Measurements from ENCODE around the gene SRSF4. TPM values are rescaled to one million over a fixed set of nuclear protein-coding genes. Genes with fewer than 3 reads are reported as not detected.
"Not testable (repeated sequence)": the region's sequence is repeated elsewhere in the genome, so short reads cannot be mapped to it uniquely, and the experiment has no call there.

The SRSF4 gene
- polyA plus RNA-seq, 1 donor from 2014 or later = 59.7 TPM

- not testable (repeated sequence) for H3K4me3 ChIP-seq (ENCODE audit: low read length); H3K9me3 ChIP-seq (ENCODE audit: low read length); H4K20me1 ChIP-seq (ENCODE audit: insufficient read depth); H3K79me2 ChIP-seq (replicated peaks; ENCODE audit: insufficient read depth, low read length); H3K27me3 ChIP-seq (ENCODE audit: insufficient read depth, low read depth, low read length); H3K9ac ChIP-seq (ENCODE audit: low read length); H3K27ac ChIP-seq (ENCODE audit: low read length); H3K4me2 ChIP-seq (ENCODE audit: low read length); H3K9me2 ChIP-seq (ENCODE audit: insufficient read depth, low read length); H3F3A ChIP-seq (ENCODE audit: insufficient read depth, low read length, poor library complexity, severe bottlenecking); H2AFZ ChIP-seq (ENCODE audit: low read depth, low read length)
- peaks cover 13% of the 10 kb centered on the region for H3K36me3 ChIP-seq (ENCODE audit: insufficient read depth, low read length)
These were observed 31.4 kb downstream of the SRSF4 start for GRCh38 chr1:29150346-29150745.

- H4K20me1 ChIP-seq (ENCODE audit: insufficient read depth) = no peaks in the 10 kb centered on the region
- H3K27me3 ChIP-seq (ENCODE audit: insufficient read depth, low read depth, low read length) = no peaks in the 10 kb centered on the region
- no peaks in the 10 kb centered on the region for H3K9me3 ChIP-seq (ENCODE audit: low read length)
- H2AFZ ChIP-seq (ENCODE audit: low read depth, low read length) = no peak overlapping the region
- no peak overlapping the region for H3K27ac ChIP-seq (ENCODE audit: low read length)
- no peak overlapping the region for H3K4me3 ChIP-seq (ENCODE audit: low read length)
- no peaks in the 10 kb centered on the region for H3K9me2 ChIP-seq (ENCODE audit: insufficient read depth, low read length)
- H3K36me3 ChIP-seq (ENCODE audit: insufficient read depth, low read length) = peaks cover 10% of the 10 kb centered on the region
- H3K79me2 ChIP-seq (replicated peaks; ENCODE audit: insufficient read depth, low read length) = no peaks in the 10 kb centered on the region
- H3K9ac ChIP-seq (ENCODE audit: low read length) = no peak overlapping the region
- no peaks in the 10 kb centered on the region for H3F3A ChIP-seq (ENCODE audit: insufficient read depth, low read length, poor library complexity, severe bottlenecking)
- no peak overlapping the region for H3K4me2 ChIP-seq (ENCODE audit: low read length)
- TF ChIP-seq EZH2 (IDR thresholded peaks at IDR 0.05; ENCODE audit: borderline replicate concordance, insufficient read depth, low read length, poor library complexity, severe bottlenecking) = no peak
- TF ChIP-seq SMC3 (conservative IDR thresholded peaks at IDR 0.05; ENCODE audit: poor library complexity) = no peak
- TF ChIP-seq, protein P1, sequence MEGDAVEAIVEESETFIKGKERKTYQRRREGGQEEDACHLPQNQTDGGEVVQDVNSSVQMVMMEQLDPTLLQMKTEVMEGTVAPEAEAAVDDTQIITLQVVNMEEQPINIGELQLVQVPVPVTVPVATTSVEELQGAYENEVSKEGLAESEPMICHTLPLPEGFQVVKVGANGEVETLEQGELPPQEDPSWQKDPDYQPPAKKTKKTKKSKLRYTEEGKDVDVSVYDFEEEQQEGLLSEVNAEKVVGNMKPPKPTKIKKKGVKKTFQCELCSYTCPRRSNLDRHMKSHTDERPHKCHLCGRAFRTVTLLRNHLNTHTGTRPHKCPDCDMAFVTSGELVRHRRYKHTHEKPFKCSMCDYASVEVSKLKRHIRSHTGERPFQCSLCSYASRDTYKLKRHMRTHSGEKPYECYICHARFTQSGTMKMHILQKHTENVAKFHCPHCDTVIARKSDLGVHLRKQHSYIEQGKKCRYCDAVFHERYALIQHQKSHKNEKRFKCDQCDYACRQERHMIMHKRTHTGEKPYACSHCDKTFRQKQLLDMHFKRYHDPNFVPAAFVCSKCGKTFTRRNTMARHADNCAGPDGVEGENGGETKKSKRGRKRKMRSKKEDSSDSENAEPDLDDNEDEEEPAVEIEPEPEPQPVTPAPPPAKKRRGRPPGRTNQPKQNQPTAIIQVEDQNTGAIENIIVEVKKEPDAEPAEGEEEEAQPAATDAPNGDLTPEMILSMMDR (IDR thresholded peaks at IDR 0.05; ENCODE audit: poor library complexity, severe bottlenecking) = no peak
- TF ChIP-seq EP300 (conservative IDR thresholded peaks at IDR 0.05; ENCODE audit: poor library complexity, severe bottlenecking) = no peak
- no peak for TF ChIP-seq TAF1 (IDR thresholded peaks at IDR 0.05; ENCODE audit: low read depth)
- TF ChIP-seq MXI1 (conservative IDR thresholded peaks at IDR 0.05; ENCODE audit: poor library complexity, severe bottlenecking) = no peak
- no peak for TF ChIP-seq RAD21 (conservative IDR thresholded peaks at IDR 0.05)
- no peak for TF ChIP-seq POLR2AphosphoS5 (IDR thresholded peaks at IDR 0.05)
These were observed 32.8 kb downstream of the SRSF4 start for GRCh38 chr1:29148656-29149491.

DNA sequence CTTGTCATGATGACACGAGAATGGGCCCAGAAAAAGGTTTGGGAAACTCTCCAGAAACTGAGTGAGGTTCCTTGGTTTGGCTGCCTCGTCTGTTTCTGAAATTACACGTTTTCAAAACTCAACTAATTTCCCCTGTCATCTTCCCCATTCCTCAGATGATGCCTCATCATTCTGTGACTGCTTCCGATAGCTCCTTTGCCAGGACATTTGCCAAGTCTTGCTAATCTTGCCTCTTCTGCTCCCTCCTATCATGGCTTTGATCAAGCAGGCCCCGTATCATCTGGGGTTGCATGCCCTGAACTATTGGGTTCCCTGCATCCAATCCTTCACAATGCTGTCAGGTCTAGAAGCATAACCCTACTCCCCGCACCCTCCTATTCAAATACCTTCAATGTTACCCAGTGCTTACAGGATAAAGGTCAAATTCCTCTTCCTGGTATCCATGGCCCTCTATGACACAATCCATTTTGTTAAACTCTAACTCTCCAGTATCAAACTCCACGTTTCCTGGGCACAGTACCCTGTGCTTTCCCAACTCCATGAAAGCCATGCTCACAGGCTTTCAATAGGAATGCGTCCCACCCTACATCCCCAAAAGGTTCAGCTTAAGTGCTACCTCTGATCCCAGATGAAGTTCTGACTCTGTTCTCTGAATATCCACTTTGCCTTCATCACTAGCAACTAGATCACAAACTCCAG, 35.8 kb downstream of the SRSF4 start:
- H2AFZ ChIP-seq (ENCODE audit: low read depth, low read length) = no peak overlapping the region
- H3K27ac ChIP-seq (ENCODE audit: low read length) = no peak overlapping the region
- H3K9me2 ChIP-seq (ENCODE audit: insufficient read depth, low read length) = no peaks in the 10 kb centered on the region
- H3F3A ChIP-seq (ENCODE audit: insufficient read depth, low read length, poor library complexity, severe bottlenecking) = no peaks in the 10 kb centered on the region
- no peak overlapping the region for H3K4me2 ChIP-seq (ENCODE audit: low read length)
- no peaks in the 10 kb centered on the region for H4K20me1 ChIP-seq (ENCODE audit: insufficient read depth)
- H3K79me2 ChIP-seq (replicated peaks; ENCODE audit: insufficient read depth, low read length) = no peaks in the 10 kb centered on the region
- H3K36me3 ChIP-seq (ENCODE audit: insufficient read depth, low read length) = peaks cover 8% of the 10 kb centered on the region
- no peak overlapping the region for H3K4me3 ChIP-seq (ENCODE audit: low read length)
- H3K9me3 ChIP-seq (ENCODE audit: low read length) = no peaks in the 10 kb centered on the region
- no peaks in the 10 kb centered on the region for H3K27me3 ChIP-seq (ENCODE audit: insufficient read depth, low read depth, low read length)
- H3K9ac ChIP-seq (ENCODE audit: low read length) = no peak overlapping the region
- TF ChIP-seq EZH2 (IDR thresholded peaks at IDR 0.05; ENCODE audit: borderline replicate concordance, insufficient read depth, low read length, poor library complexity, severe bottlenecking) = no peak
- TF ChIP-seq REST (IDR thresholded peaks at IDR 0.05; ENCODE audit: borderline replicate concordance) = no peak
- TF ChIP-seq POLR2AphosphoS5 (IDR thresholded peaks at IDR 0.05) = peak; percentile 10
- no peak for TF ChIP-seq RAD21 (conservative IDR thresholded peaks at IDR 0.05)
